Adrenal gland (tissue), 5 donors: Measurements from ENCODE around the gene RBM4B.

Experiments
- CTCF ChIP-seq, 6 experiments: fragments of 450-650 bp in 4 of 6; fragments of 200-600 bp in 2 of 6; sonication (generic) in 1 of 6; IDR thresholded peaks; 1 replicate in 5 of 6; 2 replicates in 1 of 6; pipeline versions ENCODE4 v1.5.1 to v1.8.0; 2016 to 2021; ENCODE audit warnings: antibody characterized with exemption in 6 of 6, mild to moderate bottlenecking in 2 of 6, moderate library complexity in 1 of 6
- POLR2A ChIP-seq, 2 donors: fragments of 450-650 bp; IDR thresholded peaks; one replicate each; pipeline ENCODE4 v1.6.1; 2017; ENCODE audit warnings: antibody characterized with exemption in 2 of 2, mild to moderate bottlenecking in 2 of 2, moderate library complexity in 1 of 2
- donor health status: DM: no; HTN: no; CAD: no.

DNA sequence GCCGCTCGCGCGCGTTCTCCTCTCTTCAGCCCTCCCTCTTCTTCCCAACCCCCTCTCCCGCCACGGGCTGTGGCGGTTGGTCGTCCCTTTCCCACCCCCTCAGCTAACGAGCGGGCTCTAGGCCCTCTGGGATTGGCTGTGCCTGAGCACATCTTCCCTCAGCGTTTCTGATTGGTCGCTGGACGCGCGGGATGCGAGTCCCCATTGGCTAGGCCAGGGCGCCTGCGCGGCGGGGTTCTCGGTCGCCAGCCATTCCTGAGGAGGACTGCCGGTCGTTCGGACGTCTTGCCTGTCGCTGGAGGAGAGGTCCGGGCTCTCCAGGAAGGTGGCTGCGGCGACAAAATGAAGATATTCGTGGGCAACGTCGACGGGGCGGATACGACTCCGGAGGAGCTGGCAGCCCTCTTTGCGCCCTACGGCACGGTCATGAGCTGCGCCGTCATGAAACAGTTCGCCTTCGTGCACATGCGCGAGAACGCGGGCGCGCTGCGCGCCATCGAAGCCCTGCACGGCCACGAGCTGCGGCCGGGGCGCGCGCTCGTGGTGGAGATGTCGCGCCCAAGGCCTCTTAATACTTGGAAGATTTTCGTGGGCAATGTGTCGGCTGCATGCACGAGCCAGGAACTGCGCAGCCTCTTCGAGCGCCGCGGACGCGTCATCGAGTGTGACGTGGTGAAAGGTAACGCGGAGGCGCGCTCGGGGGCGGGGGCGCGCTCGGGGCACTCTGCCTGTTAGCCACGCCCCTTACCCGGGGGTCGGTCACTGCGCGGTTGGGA is 61.1 kb downstream of the RBM4B start, which contains the start of gene RBM14:
- TF ChIP-seq POLR2A (IDR thresholded peaks at IDR 0.05) (peak; percentile 98 to 99), CTCF (IDR thresholded peaks at IDR 0.05) (no peak)
